ENCODE data around the gene HMGB4.

The HMGB4 gene

GRCh38 chr1:33848205-33848937 lies 15.5 kb upstream of the HMGB4 start:
- Histone ChIP-seq H3K9ac (ENCODE audit: low read depth, low read length) (peak overlapping the region; percentile 14; the same call in 1 of the 2 replicates), H3K4me1 (ENCODE audit: insufficient read depth, low read length) (peaks cover 26% of the 10 kb centered on the region), H3K4me3 (ENCODE audit: low read length) (peak overlapping the region; percentile 39; the same call in 1 of the 2 replicates), H3K27ac (ENCODE audit: low read length) (peak overlapping the region; percentile 19), H3K9me3 (ENCODE audit: insufficient read depth, low read depth, low read length) (no peaks in the 10 kb centered on the region), H3K36me3 (ENCODE audit: insufficient read depth, low read depth, low read length) (no peaks in the 10 kb centered on the region), H3K27me3 (ENCODE audit: insufficient read depth, low read length) (no peaks in the 10 kb centered on the region)

GRCh38 chr1:33849211-33849610 lies 14.7 kb upstream of the HMGB4 start:
- no peaks in the 10 kb centered on the region for H3K36me3 ChIP-seq (ENCODE audit: insufficient read depth, low read depth, low read length)
- peaks cover 29% of the 10 kb centered on the region for H3K4me1 ChIP-seq (ENCODE audit: insufficient read depth, low read length)
- no peak overlapping the region for H3K27ac ChIP-seq (ENCODE audit: low read length)
- H3K9ac ChIP-seq (ENCODE audit: low read depth, low read length), result peak overlapping the region; percentile 3; the same call in 1 of the 2 replicates
- H3K9me3 ChIP-seq (ENCODE audit: insufficient read depth, low read depth, low read length), result no peaks in the 10 kb centered on the region
- H3K27me3 ChIP-seq (ENCODE audit: insufficient read depth, low read length), result no peaks in the 10 kb centered on the region
- no peak overlapping the region for H3K4me3 ChIP-seq (ENCODE audit: low read length)

GRCh38 chr1:33850481-33850880 lies 13.4 kb upstream of the HMGB4 start:
- H3K9me3 ChIP-seq (ENCODE audit: insufficient read depth, low read depth, low read length), result no peaks in the 10 kb centered on the region
- H3K4me1 ChIP-seq (ENCODE audit: insufficient read depth, low read length), result peaks cover 29% of the 10 kb centered on the region
- H3K27ac ChIP-seq (ENCODE audit: low read length), result no peak overlapping the region
- H3K4me3 ChIP-seq (ENCODE audit: low read length), result no peak overlapping the region
- H3K27me3 ChIP-seq (ENCODE audit: insufficient read depth, low read length), result no peaks in the 10 kb centered on the region
- no peaks in the 10 kb centered on the region for H3K36me3 ChIP-seq (ENCODE audit: insufficient read depth, low read depth, low read length)
- H3K9ac ChIP-seq (ENCODE audit: low read depth, low read length), result no peak overlapping the region

GRCh38 chr1:33852711-33853110 lies 11.2 kb upstream of the HMGB4 start:
- no peak overlapping the region for H3K27ac ChIP-seq (ENCODE audit: low read length)
- no peak overlapping the region for H3K4me3 ChIP-seq (ENCODE audit: low read length)
- no peaks in the 10 kb centered on the region for H3K27me3 ChIP-seq (ENCODE audit: insufficient read depth, low read length)
- no peak overlapping the region for H3K9ac ChIP-seq (ENCODE audit: low read depth, low read length)
- H3K4me1 ChIP-seq (ENCODE audit: insufficient read depth, low read length), result peaks cover 29% of the 10 kb centered on the region
- H3K9me3 ChIP-seq (ENCODE audit: insufficient read depth, low read depth, low read length), result no peaks in the 10 kb centered on the region
- H3K36me3 ChIP-seq (ENCODE audit: insufficient read depth, low read depth, low read length), result no peaks in the 10 kb centered on the region

- H3K9ac ChIP-seq (ENCODE audit: low read depth, low read length), result no peak overlapping the region
- H3K9me3 ChIP-seq (ENCODE audit: insufficient read depth, low read depth, low read length), result no peaks in the 10 kb centered on the region
- no peaks in the 10 kb centered on the region for H3K36me3 ChIP-seq (ENCODE audit: insufficient read depth, low read depth, low read length)
- H3K4me1 ChIP-seq (ENCODE audit: insufficient read depth, low read length), result peaks cover 22% of the 10 kb centered on the region
- no peak overlapping the region for H3K4me3 ChIP-seq (ENCODE audit: low read length)
- H3K27ac ChIP-seq (ENCODE audit: low read length), result no peak overlapping the region
- H3K27me3 ChIP-seq (ENCODE audit: insufficient read depth, low read length), result no peaks in the 10 kb centered on the region
Observed at GRCh38 chr1:33853431-33853830, 10.4 kb upstream of the HMGB4 start.

- Histone ChIP-seq H3K36me3 (ENCODE audit: insufficient read depth, low read depth, low read length) (no peaks in the 10 kb centered on the region), H3K4me3 (ENCODE audit: low read length) (no peak overlapping the region), H3K4me1 (ENCODE audit: insufficient read depth, low read length) (peaks cover 16% of the 10 kb centered on the region), H3K9ac (ENCODE audit: low read depth, low read length) (no peak overlapping the region), H3K27ac (ENCODE audit: low read length) (no peak overlapping the region), H3K9me3 (ENCODE audit: insufficient read depth, low read depth, low read length) (no peaks in the 10 kb centered on the region), H3K27me3 (ENCODE audit: insufficient read depth, low read length) (no peaks in the 10 kb centered on the region)
Observed at GRCh38 chr1:33854091-33854490, 9.8 kb upstream of the HMGB4 start.

GRCh38 chr1:33860671-33861070 lies 3.2 kb upstream of the HMGB4 start:
- Histone ChIP-seq H3K4me3 (ENCODE audit: low read length) (no peak overlapping the region), H3K4me1 (ENCODE audit: insufficient read depth, low read length) (no peaks in the 10 kb centered on the region), H3K27me3 (ENCODE audit: insufficient read depth, low read length) (no peaks in the 10 kb centered on the region), H3K36me3 (ENCODE audit: insufficient read depth, low read depth, low read length) (no peaks in the 10 kb centered on the region), H3K9ac (ENCODE audit: low read depth, low read length) (no peak overlapping the region), H3K27ac (ENCODE audit: low read length) (no peak overlapping the region), H3K9me3 (ENCODE audit: insufficient read depth, low read depth, low read length) (no peaks in the 10 kb centered on the region)

GRCh38 chr1:33864460-33865389 lies 846 bp downstream of the HMGB4 start:
- Histone ChIP-seq H3K27ac (ENCODE audit: low read length) (no peak overlapping the region), H3K9ac (ENCODE audit: low read depth, low read length) (no peak overlapping the region), H3K9me3 (ENCODE audit: insufficient read depth, low read depth, low read length) (no peaks in the 10 kb centered on the region), H3K27me3 (ENCODE audit: insufficient read depth, low read length) (no peaks in the 10 kb centered on the region), H3K4me3 (ENCODE audit: low read length) (no peak overlapping the region), H3K36me3 (ENCODE audit: insufficient read depth, low read depth, low read length) (no peaks in the 10 kb centered on the region), H3K4me1 (ENCODE audit: insufficient read depth, low read length) (peaks cover 3% of the 10 kb centered on the region; the same call in 1 of the 2 replicates)

GRCh38 chr1:33866281-33866680 lies 2.4 kb downstream of the HMGB4 start:
- H3K36me3 ChIP-seq (ENCODE audit: insufficient read depth, low read depth, low read length), result no peaks in the 10 kb centered on the region
- peaks cover 3% of the 10 kb centered on the region; the same call in 1 of the 2 replicates for H3K4me1 ChIP-seq (ENCODE audit: insufficient read depth, low read length)
- H3K4me3 ChIP-seq (ENCODE audit: low read length), result no peak overlapping the region
- H3K27me3 ChIP-seq (ENCODE audit: insufficient read depth, low read length), result no peaks in the 10 kb centered on the region
- H3K9me3 ChIP-seq (ENCODE audit: insufficient read depth, low read depth, low read length), result no peaks in the 10 kb centered on the region
- no peak overlapping the region for H3K27ac ChIP-seq (ENCODE audit: low read length)
- H3K9ac ChIP-seq (ENCODE audit: low read depth, low read length), result no peak overlapping the region

- Histone ChIP-seq H3K27ac (ENCODE audit: low read length) (no peak overlapping the region), H3K36me3 (ENCODE audit: insufficient read depth, low read depth, low read length) (no peaks in the 10 kb centered on the region), H3K9ac (ENCODE audit: low read depth, low read length) (no peak overlapping the region), H3K9me3 (ENCODE audit: insufficient read depth, low read depth, low read length) (no peaks in the 10 kb centered on the region), H3K4me1 (ENCODE audit: insufficient read depth, low read length) (peaks cover 3% of the 10 kb centered on the region; the same call in 1 of the 2 replicates), H3K27me3 (ENCODE audit: insufficient read depth, low read length) (no peaks in the 10 kb centered on the region), H3K4me3 (ENCODE audit: low read length) (no peak overlapping the region)
Observed at GRCh38 chr1:33867684-33868083, 3.8 kb downstream of the HMGB4 start.

GRCh38 chr1:33872275-33872674 lies 8.4 kb downstream of the HMGB4 start:
- no peaks in the 10 kb centered on the region for H3K36me3 ChIP-seq (ENCODE audit: insufficient read depth, low read depth, low read length)
- H3K9me3 ChIP-seq (ENCODE audit: insufficient read depth, low read depth, low read length), result no peaks in the 10 kb centered on the region
- no peak overlapping the region for H3K4me3 ChIP-seq (ENCODE audit: low read length)
- H3K9ac ChIP-seq (ENCODE audit: low read depth, low read length), result no peak overlapping the region
- no peaks in the 10 kb centered on the region for H3K27me3 ChIP-seq (ENCODE audit: insufficient read depth, low read length)
- no peak overlapping the region for H3K27ac ChIP-seq (ENCODE audit: low read length)
- H3K4me1 ChIP-seq (ENCODE audit: insufficient read depth, low read length), result peaks cover 3% of the 10 kb centered on the region; the same call in 1 of the 2 replicates

All from iPS-20b (cell line).